ENCODE measurements around the gene CACNB1.
"Not testable (repeated sequence)": the region's sequence is repeated elsewhere in the genome, so short reads cannot be mapped to it uniquely, and the experiment has no call there.

CACNB1 gene

GRCh38 chr17:39151150-39151942 is 46.1 kb downstream of the CACNB1 start, which contains the start of gene PLXDC1:
PLXDC1 (minus strand) TSS chr17:39151637; CDS start chr17:39151437, 200 bp downstream.
- no peak for DNase-seq (ENCODE audit: low spot score)

DNA sequence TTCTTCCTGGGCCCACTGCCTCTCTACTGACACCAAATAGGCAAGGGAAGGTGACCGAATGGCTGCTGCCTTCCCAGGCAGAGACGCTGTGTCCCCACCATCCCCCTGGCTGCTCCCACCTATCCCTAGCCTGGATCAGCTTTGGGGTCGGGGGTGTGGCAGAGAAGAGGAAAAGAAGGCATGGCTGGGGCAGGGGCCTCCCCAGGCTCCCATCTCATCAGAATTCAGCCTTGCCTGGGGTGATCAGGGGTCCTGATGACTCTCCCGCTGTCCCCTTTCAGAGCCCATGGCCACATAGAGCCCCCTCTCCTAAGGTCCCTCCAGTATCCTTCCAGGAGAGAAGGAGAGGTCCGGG is 46.7 kb downstream of the CACNB1 start:
- DNase-seq (ENCODE audit: low spot score) = no peak

GRCh38 chr17:39150104-39150634 is 47.3 kb downstream of the CACNB1 start:
- no peak for DNase-seq (ENCODE audit: low spot score)

- DNase-seq (ENCODE audit: low spot score) = no peak
Measured at GRCh38 chr17:39147221-39148185, 50.0 kb downstream of the CACNB1 start.

DNA sequence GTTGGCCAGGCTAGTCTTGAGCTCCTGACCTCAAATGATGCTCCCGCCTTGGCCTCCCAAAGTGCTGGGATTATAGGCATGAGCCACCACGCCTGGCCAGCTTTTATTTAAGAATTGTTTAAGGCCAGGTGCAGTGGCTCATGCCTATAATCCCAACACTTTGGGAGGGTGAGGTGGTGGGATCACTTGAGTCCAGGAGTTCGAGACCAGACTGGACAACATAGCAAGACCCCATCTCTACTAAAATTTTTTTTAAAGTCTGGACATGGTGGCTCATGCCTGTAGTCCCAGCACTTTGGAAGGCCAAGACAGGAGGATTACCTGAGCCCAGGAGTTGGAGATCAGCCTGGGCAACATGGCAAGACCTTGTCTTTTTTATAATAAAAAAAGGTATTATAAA is 51.2 kb downstream of the CACNB1 start:
- no peak for DNase-seq (ENCODE audit: low spot score)

- no peak for DNase-seq (ENCODE audit: low spot score)
Measured at GRCh38 chr17:39145143-39145542, 52.3 kb downstream of the CACNB1 start.

- DNase-seq (ENCODE audit: low spot score) = no peak
Measured at GRCh38 chr17:39144416-39144840, 53.0 kb downstream of the CACNB1 start.

- no peak for DNase-seq (ENCODE audit: low spot score)
Measured at GRCh38 chr17:39143552-39144093, 53.8 kb downstream of the CACNB1 start.

GRCh38 chr17:39141915-39142664 is 55.4 kb downstream of the CACNB1 start:
- no peak for DNase-seq (ENCODE audit: low spot score)

DNA sequence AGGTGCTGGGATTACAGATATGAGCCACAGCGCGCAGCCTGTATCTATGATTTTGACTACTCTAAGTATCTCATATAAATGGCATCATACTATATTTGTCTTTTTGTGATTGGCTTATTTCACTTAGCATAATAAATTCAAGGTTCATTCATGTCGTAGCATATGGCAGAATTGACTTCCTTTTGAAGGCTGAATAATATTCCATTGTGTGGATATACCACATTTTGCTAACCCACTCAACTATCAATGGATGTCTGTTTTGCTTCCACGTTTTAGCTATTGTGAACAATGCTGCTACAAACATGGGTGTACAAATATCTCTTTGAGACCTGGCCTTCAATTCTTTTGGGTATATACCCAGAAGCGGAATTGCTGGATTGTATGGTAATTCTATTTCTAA is 56.2 kb downstream of the CACNB1 start:
- no peak for DNase-seq (ENCODE audit: low spot score)

DNA sequence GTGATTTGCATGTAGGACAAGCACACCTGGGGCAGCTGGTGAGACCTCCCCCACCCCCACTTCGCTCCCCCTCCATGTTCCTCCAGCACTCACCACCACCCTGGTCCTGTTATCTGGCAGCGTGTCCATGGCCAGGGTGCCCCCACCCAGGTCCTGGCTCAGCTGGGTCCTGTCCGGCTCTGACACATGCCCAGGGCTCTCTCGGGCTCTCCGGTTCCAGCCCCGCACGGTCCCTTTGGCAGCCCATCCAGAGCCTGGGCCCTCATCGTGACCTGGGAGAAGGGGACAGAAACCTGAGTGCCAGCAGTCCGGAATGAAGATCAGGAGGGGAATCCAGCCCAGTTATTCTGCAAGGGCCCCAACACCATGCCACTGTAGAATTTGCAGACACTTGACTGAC is 57.9 kb downstream of the CACNB1 start:
- DNase-seq (ENCODE audit: low spot score) = no peak

DNA sequence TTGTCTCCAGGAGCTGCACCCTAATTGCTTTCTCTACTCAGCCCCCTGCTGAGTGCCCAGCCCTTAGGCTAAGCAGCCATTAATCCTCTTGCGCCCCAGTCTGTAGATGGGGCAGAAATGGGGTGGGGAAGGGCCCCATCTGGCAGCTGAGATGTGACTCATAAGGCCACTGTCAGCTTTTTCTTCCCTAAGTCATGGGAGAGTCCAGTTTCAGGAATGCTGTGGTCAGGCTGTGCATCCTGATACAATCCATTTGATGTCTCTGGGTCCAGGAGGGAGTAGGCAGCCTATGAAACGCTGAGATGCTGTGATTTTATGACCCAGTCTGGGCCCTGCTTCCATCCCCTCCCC is 58.3 kb downstream of the CACNB1 start:
- DNase-seq (ENCODE audit: low spot score) = no peak

DNA sequence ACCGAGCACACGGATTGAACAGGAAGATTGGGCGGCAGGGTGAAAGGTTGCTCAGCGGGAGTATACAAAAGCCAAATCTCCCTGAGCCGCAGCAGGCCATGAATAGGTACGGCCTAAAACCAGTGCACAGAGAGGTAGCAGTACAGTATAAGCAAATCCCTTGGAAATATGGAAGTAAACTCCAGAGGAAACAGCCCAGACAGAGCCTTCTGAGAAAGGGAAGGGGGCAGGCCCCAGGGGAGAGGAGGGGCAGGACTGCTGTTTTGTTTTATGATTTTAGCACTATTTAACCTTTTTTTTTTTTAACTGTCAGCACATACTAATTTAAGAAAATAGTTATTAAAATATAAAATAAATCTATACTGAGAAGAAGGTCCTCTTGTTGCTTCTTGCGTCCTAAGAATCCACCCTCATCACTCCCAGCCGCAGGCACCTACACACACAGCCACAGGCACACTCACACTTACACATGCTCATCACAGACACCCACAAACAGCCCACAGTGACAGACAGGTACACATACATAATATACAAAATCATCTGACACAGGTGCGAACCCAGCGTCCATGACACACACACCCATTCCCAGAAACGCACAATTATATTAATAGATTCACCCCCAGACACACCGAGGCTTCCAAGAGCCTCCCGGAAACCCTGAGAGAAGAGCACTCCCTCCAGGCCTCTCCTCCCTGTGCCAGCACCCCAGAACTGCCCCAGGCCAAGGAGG is 58.9 kb downstream of the CACNB1 start:
- no peak for DNase-seq (ENCODE audit: low spot score)

DNA sequence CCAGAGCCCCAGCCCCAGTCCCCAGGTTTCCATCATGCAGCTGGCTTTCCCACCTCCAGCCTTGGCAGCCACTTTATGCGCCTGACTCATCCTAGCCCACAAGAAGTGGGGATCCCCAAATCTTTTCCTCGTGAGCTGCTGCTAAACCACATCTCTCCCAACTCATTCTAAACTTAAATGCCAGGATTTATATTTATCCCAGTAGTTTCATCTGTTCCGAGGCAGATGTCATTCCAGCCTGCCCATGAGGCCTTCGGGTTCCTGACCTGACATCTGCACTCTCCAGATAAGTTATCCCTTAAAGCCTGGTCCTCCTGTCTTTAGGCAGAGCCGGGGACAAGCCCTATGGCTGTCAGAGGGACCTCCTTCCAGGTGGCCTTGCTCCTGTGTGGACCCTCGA is 62.6 kb downstream of the CACNB1 start:
- DNase-seq (ENCODE audit: low spot score) = no peak

GRCh38 chr17:39132192-39132610 is 65.3 kb downstream of the CACNB1 start:
- DNase-seq (ENCODE audit: low spot score) = no peak

DNA sequence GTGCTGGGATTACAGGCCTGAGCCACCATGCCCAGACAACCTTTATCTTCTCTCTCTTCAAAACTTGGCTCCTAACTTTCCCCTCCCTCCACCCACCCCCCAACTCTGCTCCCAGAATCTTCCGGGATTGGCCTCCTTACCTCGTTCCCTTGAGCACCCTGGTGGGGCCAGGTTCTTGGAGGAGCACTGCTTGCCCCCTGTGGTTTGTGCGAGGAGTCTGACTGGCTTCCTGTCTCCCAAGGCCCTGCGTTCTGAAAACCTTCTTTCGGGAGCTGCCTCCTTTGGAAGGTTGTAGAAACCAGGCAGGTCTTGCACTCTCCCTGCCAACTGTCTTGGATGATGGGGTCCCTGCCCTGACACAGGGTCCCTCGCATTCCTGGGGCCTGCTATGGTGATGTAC is 65.9 kb downstream of the CACNB1 start:
- DNase-seq (ENCODE audit: low spot score) = no peak

- no peak for DNase-seq (ENCODE audit: low spot score)
Measured at GRCh38 chr17:39130205-39130604, 67.3 kb downstream of the CACNB1 start.

- not testable (repeated sequence) for DNase-seq (ENCODE audit: low spot score)
Measured at GRCh38 chr17:39129544-39129943, 67.9 kb downstream of the CACNB1 start.

DNA sequence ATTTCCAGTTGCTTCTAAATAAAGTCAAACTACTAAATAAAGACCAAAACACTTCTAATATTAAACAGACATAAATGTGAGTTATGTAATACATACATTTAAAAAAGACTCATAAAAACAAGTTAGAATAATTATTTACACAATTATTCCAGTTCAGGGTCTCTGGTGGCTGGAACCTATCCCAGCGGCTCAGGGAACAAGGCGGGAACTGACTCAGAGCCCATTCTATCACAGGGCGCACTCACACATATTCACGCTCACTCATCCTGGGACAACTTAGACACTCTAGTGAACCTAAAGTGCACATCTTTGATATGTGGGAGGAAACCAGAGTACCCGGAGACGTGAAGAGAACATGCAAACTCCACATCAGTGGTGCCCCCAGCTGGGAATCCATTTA is 71.0 kb downstream of the CACNB1 start:
- DNase-seq (ENCODE audit: low spot score) = no peak

GRCh38 chr17:39125143-39125875 is 72.2 kb downstream of the CACNB1 start:
- DNase-seq (ENCODE audit: low spot score) = no peak
